ENCODE data around the gene PKD2L1.
A peak's percentile ranks its signal among the peaks of the same experiment; 100 is the strongest.

PKD2L1 gene

GRCh38 chr10:100307684-100308083 is 22.3 kb downstream of the PKD2L1 start:
- no peak for TF ChIP-seq REST (IDR thresholded peaks at IDR 0.05; ENCODE audit: insufficient read depth in 1 of 2, low read depth in 2 of 2, low read length in 2 of 2)
- TF ChIP-seq TAF1 (IDR thresholded peaks at IDR 0.05; ENCODE audit: borderline replicate concordance, insufficient read depth, low read length), result no peak
- no peak for TF ChIP-seq FOXP2 (optimal IDR thresholded peaks at IDR 0.05; ENCODE audit: borderline replicate concordance, extremely low read depth, extremely low read length, insufficient read depth)
- TF ChIP-seq POLR2AphosphoS5 (IDR thresholded peaks at IDR 0.05; ENCODE audit: low read depth, low read length), result no peak
- TF ChIP-seq SIN3A (IDR thresholded peaks at IDR 0.05; ENCODE audit: borderline replicate concordance, insufficient read depth, low read length), result no peak

DNA sequence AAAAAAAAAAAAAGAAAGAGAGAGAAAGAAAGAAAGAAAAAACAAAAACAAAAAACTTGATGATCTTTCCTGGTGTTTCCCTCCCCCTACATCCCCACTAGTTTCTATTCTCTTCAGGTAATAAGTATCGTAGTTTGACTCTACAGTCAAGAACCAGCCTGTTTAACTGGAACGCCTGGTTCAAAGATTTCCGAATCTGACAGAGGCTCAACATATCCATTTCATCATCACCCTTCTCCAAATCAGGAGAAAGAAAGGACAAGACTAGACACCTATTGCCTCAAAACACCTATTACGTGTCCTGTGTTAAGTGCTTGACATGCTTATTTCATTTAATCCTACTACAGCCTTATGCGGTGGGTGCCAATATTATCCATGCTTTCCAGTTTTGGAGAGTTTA is 23.2 kb downstream of the PKD2L1 start:
- no peak for TF ChIP-seq TAF1 (IDR thresholded peaks at IDR 0.05; ENCODE audit: borderline replicate concordance, insufficient read depth, low read length)
- TF ChIP-seq REST (IDR thresholded peaks at IDR 0.05; ENCODE audit: insufficient read depth in 1 of 2, low read depth in 2 of 2, low read length in 2 of 2), result no peak
- no peak for TF ChIP-seq FOXP2 (optimal IDR thresholded peaks at IDR 0.05; ENCODE audit: borderline replicate concordance, extremely low read depth, extremely low read length, insufficient read depth)
- no peak for TF ChIP-seq SIN3A (IDR thresholded peaks at IDR 0.05; ENCODE audit: borderline replicate concordance, insufficient read depth, low read length)
- no peak for TF ChIP-seq POLR2AphosphoS5 (IDR thresholded peaks at IDR 0.05; ENCODE audit: low read depth, low read length)

GRCh38 chr10:100304414-100304813 is 25.6 kb downstream of the PKD2L1 start:
- no peak for TF ChIP-seq FOXP2 (optimal IDR thresholded peaks at IDR 0.05; ENCODE audit: borderline replicate concordance, extremely low read depth, extremely low read length, insufficient read depth)
- no peak for TF ChIP-seq TAF1 (IDR thresholded peaks at IDR 0.05; ENCODE audit: borderline replicate concordance, insufficient read depth, low read length)
- TF ChIP-seq REST (IDR thresholded peaks at IDR 0.05; ENCODE audit: insufficient read depth in 1 of 2, low read depth in 2 of 2, low read length in 2 of 2), result no peak
- TF ChIP-seq POLR2AphosphoS5 (IDR thresholded peaks at IDR 0.05; ENCODE audit: low read depth, low read length), result no peak
- no peak for TF ChIP-seq SIN3A (IDR thresholded peaks at IDR 0.05; ENCODE audit: borderline replicate concordance, insufficient read depth, low read length)

- no peak for TF ChIP-seq POLR2AphosphoS5 (IDR thresholded peaks at IDR 0.05; ENCODE audit: low read depth, low read length)
Measured at GRCh38 chr10:100303724-100304319, 26.2 kb downstream of the PKD2L1 start.

DNA sequence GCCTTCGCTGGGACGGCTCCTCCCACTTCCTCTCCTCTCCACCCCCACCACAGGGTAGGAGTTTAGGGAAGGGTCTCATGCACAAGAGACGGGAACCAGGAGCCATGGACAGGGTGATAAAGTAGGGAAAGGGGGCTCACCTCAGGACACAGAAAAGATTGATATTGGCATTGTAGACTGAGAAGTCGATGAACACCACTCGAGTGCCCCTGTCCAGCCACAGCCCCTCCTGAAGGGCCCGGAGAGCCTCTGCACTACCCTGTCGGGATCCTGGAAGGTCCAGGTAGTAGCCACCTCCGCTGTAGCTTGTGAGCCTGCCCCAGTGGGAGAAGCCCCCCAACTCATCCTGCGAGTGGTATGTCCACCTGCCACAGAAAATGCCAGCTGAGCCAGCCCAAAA is 32.8 kb downstream of the PKD2L1 start:
- no peak for TF ChIP-seq POLR2AphosphoS5 (IDR thresholded peaks at IDR 0.05; ENCODE audit: low read depth, low read length)
- no peak for TF ChIP-seq TAF1 (IDR thresholded peaks at IDR 0.05; ENCODE audit: borderline replicate concordance, insufficient read depth, low read length)
- TF ChIP-seq REST (IDR thresholded peaks at IDR 0.05; ENCODE audit: insufficient read depth in 1 of 2, low read depth in 2 of 2, low read length in 2 of 2), result peak in 1 of 2 experiments; percentile 66; a peak in 2 of 4 replicates
- TF ChIP-seq FOXP2 (optimal IDR thresholded peaks at IDR 0.05; ENCODE audit: borderline replicate concordance, extremely low read depth, extremely low read length, insufficient read depth), result no peak
- TF ChIP-seq SIN3A (IDR thresholded peaks at IDR 0.05; ENCODE audit: borderline replicate concordance, insufficient read depth, low read length), result no peak

Measured in PFSK-1 (cell line).